GM21360 (cell line): ENCODE measurements around the gene CEACAM19.
"Not testable (repeated sequence)": the region's sequence is repeated elsewhere in the genome, so short reads cannot be mapped to it uniquely, and the experiment has no call there.

Experiments
- ATAC-seq: cut with Tn5 transposase; IDR thresholded peaks from one replicate; pipeline ENCODE4 v1.9.1; 2021; ENCODE audit warnings: mild to moderate bottlenecking, moderate library complexity; ENCODE audit not compliant: unreplicated experiment

Gene CEACAM19

GRCh38 chr19:44671400-44671799 lies at the start of gene CEACAM19:
Gene CEACAM19 (plus strand): TSS chr19:44671482. CDS start chr19:44671932, 450 bp downstream.
- no peak for ATAC-seq

DNA sequence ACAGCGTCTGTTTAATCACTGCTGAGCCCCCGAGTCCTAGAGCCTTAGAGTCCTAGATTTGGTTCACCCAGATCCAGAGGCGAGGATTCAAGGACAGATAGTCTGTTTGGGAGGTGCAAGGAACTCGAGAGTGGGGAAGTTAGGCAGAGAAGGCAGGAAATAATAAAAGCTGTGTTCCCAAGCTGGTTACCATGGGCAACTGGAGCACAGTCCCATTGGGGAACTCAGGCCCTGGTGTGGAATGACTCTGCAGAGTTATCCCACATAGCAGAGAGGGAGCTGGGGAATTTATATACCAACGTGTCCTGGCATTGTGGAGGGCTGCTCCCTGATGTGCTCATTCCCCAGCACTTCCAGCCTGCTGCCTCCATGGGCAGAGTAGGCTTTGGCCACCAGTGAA lies 48.2 kb upstream of the CEACAM19 start:
- ATAC-seq: no peak

GRCh38 chr19:44623626-44624025 lies 47.7 kb upstream of the CEACAM19 start:
- no peak for ATAC-seq

DNA sequence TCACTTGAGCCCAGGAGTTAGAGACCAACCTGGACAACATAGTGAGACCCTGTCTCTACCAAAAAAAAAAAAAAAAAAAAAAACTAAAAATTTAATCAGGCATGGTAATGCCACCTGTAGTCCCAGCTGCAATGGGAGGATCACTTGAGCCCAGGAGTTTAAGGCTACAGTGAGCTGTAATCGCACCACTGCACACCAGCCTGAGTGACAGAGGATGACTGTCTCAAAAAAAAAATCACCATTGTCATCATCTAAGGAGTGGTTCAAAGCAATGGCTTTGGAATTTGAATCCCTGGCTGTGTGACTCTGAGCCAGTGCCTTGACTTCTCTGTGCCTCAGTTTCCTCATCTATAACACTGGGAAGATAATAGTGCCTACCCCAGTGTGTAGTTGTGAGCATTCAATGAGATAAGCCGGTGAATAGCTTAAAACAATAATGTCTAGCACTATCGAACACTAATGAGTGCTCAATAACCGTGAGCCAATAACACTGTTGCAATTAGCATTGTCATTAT lies 46.4 kb upstream of the CEACAM19 start:
- no peak for ATAC-seq

DNA sequence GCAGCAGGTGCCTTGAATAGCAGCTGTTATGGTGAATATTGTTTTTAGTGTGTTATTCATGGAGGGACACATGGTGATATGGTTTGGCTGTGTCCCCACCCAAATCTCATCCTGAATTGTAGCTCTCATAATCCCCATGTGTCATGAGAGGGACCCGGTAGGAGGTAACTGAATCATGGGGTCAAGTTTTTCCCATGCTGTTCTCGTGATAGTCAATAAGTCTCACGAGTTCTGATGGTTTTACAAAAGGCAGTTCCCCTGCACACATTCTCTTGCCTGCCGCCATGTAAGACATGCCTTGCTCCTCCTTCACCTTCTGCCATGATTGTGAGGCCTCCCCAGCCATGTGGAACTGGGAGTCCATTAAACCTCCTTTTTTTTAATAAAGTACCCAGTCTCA lies 45.6 kb upstream of the CEACAM19 start:
- ATAC-seq: not testable (repeated sequence)

GRCh38 chr19:44626048-44626624 lies 45.1 kb upstream of the CEACAM19 start:
- ATAC-seq: no peak

GRCh38 chr19:44627631-44628030 lies 43.7 kb upstream of the CEACAM19 start:
- no peak for ATAC-seq

DNA sequence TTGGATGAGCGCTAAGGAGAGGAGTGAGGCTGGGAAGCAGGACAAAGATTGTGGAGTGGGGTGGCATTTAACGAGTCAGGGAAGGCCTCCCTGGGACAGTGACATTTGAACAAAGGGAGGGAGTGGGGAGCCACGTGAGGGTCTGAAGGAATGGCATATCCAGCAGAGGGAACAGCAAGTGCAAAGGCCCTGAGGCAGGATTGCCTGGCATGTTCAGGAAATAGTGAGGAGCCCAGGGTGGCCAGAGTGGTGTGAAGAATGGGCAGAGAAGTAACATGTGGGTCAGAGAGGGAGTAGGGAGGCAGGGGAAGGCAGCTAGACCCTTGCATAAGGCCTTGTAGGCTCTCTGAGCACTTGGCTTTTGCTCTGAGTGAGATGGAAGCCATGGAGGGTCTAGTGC lies 42.5 kb upstream of the CEACAM19 start:
- no peak for ATAC-seq

DNA sequence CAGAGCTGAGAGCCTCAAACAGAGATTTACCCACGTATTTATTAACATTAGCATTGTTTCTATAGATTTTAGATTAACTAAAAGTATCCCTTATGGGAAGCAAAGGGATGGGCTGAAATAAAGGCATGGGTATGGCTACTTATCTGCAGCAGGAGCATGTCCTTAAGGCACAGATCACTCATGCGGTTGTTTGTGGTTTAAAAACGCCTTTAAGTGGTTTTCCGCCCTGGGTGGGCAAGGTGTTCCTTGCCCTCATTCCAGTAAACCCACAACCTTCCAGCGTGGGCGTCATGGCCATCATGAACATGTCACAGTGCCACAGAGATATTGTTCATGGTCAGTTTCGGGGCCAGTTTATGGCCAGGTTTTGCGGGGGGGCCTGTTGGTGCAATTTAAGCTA lies 39.7 kb upstream of the CEACAM19 start:
- ATAC-seq: not testable (repeated sequence)

- ATAC-seq: not testable (repeated sequence)
Measured at GRCh38 chr19:44634058-44634457, 37.2 kb upstream of the CEACAM19 start.

DNA sequence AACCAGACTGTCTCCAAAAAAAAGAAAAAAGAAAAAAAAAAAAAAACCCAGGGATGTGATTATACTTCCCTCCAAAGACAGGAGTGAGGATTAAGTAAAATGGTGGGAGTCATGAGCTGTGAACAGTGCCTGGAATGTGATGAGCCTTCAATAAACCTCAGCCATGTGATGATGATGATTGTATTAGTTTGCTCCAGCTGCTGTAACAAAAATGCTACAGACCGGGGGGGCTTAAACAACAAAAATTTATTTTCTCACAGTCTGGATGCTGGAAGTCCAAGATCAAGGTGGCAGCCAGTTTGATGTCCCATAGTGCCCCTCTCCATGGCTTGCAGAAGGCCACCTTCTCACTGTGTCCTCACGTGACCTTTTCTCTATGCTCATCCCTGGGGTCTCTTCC lies 36.5 kb upstream of the CEACAM19 start:
- ATAC-seq: no peak

DNA sequence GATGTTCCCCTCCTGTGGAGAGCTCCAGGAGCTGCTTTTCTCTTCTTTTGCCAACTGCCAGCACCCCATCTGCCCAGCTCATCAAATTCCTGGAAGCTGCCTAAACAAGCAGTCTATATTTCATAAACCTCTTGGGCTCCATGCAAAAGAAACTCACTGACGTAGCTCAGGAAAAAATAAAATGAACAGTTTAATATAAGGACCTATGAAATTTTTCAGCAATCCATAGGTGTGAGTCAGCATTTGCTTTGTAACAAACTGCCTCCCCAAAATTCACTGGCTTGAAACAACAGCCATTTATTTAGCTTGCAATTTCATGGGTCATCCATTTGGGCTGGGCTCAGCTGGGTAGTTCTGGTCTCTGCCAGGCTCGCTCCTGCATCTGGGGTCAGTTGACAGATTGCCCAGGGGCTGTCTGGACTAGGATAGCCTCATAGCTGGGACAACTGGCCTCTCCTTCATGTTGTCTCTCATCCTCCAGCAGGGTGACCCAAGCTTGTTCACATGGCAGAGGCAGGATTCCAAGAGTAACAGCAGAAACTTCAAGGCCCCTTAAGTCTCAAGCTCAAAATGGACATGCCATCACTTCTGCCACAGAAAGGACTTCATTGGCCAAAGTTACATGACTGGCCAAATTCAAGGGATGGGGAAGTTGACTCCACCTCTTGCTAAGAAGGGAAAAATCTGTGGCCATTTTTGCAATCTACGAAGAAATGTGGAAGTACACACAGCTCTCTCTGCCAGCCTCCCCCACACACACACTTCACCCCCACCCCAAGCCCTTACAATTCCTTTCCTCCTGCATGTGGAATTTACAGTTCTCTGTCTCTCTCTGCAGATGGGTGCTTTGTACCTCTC lies 35.5 kb upstream of the CEACAM19 start:
- no peak for ATAC-seq

GRCh38 chr19:44636439-44637389 lies 34.6 kb upstream of the CEACAM19 start:
- ATAC-seq: no peak

DNA sequence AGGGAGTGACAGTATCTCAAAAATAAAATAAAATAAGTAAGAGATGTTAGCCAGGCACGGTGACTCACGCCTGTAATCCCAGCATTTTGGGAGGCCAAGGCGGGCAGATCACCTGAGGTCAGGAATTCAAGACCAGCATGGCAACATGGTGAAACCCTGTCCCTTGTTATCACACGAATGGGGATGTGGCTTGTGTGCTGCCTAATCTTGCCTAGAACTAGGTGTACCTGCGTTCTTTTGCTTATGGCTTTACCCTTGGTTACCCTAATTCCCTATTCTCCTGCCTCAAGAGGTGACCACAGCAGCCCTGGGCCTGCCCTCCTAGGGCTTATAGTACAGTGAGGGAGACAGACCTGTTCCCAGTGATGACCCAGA lies 33.9 kb upstream of the CEACAM19 start:
- no peak for ATAC-seq

GRCh38 chr19:44640518-44640917 lies 30.8 kb upstream of the CEACAM19 start:
- no peak for ATAC-seq

GRCh38 chr19:44641501-44642265 lies 29.6 kb upstream of the CEACAM19 start:
- ATAC-seq: no peak

DNA sequence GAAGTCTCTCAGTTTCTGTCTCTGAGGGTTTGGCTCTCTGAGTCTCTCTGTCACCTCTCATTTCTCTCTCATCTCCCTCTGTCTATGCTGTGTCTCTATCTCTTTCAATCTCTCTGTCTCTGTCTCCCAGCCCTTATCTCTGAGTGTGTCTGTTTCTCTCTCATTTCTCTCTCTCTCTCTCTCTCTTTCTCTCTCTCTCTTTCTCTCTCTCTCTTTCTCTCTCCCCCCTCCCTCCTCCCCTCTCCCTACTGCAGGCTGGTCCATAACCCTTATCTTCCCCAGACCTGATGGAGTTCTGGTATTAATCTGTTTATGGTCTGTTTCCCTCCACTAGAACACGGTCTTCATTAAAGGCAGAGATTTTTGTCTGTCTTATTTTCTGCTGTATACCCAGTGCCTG lies 28.9 kb upstream of the CEACAM19 start:
- ATAC-seq: no peak

GRCh38 chr19:44643605-44644401 lies 27.5 kb upstream of the CEACAM19 start, which contains the start of gene PVR:
Gene PVR (plus strand): TSS chr19:44643910. CDS start chr19:44644097, 187 bp downstream.
- no peak for ATAC-seq

DNA sequence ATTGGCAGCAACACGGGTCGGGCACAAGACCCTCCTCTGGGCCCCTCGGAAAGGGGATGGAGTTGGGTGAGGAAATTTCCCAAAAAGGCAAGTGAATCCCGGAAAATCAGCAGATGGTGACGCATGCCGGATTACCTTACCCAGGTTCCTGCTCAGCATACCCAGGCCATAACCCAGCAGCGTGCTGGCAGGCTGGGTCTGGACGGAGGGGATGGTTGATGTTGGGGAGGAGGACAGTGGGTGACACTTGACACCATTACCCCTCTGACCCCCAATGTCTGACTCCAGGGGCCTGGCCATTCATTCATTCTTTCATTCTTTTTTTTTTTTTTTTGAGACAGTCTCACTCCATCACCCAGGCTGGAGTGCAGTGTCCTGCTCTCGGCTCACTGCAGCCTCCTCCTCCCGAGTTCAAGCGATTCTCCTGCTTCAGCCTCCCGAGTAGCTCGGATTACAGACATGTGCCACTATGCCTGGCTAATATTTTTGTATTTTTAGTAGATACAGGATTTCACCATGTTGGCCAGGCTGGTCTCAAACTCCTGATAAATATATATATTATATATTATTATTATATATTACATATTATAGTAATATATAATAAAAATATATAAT lies 26.8 kb upstream of the CEACAM19 start:
- no peak for ATAC-seq
